ENCODE measurements around the gene KIAA0930.

DNA sequence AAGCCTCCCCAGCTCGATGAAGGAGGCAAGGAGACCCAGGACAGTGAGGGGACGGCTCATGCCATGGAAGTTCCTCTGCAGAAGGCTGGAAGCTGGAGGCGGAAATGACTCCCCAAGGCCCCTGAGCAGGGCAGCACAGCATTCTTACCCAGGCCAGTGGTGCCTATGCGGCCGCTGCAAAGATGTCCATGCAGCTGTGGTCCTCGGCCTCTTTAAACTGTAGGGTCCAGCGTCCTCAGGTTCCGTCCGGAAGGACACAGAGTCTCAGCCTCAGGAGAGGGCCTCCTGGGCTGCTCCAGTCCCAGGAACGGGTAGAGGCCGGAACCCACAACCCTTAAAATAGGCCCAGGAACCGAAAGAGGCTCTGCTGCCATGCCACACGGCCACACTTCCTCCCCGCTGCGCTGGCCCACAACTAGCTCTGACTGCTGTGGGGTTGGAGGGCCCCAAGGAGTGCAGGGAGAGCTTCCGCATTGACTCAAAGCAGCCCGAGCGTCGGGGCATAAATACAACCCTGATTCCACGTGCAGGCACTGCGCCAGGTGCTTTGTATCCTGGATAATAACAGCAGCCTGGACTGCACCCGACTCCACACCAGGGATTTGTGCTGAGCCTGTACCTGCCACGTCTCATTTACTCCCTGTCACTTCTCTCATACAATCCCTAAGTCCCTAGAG is 5.5 kb downstream of the KIAA0930 start:
- TF ChIP-seq EP300 (IDR thresholded peaks at IDR 0.05) (no peak), POLR2AphosphoS5 (IDR thresholded peaks at IDR 0.05) (peak in 1 of 2 donors; percentile 9)
- TF ChIP-seq, protein P1, sequence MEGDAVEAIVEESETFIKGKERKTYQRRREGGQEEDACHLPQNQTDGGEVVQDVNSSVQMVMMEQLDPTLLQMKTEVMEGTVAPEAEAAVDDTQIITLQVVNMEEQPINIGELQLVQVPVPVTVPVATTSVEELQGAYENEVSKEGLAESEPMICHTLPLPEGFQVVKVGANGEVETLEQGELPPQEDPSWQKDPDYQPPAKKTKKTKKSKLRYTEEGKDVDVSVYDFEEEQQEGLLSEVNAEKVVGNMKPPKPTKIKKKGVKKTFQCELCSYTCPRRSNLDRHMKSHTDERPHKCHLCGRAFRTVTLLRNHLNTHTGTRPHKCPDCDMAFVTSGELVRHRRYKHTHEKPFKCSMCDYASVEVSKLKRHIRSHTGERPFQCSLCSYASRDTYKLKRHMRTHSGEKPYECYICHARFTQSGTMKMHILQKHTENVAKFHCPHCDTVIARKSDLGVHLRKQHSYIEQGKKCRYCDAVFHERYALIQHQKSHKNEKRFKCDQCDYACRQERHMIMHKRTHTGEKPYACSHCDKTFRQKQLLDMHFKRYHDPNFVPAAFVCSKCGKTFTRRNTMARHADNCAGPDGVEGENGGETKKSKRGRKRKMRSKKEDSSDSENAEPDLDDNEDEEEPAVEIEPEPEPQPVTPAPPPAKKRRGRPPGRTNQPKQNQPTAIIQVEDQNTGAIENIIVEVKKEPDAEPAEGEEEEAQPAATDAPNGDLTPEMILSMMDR (IDR thresholded peaks at IDR 0.05) = no peak
